ENCODE results near the gene SNX18.
"Not testable (repeated sequence)": the region's sequence is repeated elsewhere in the genome, so short reads cannot be mapped to it uniquely, and the experiment has no call there.

SNX18 gene

DNA sequence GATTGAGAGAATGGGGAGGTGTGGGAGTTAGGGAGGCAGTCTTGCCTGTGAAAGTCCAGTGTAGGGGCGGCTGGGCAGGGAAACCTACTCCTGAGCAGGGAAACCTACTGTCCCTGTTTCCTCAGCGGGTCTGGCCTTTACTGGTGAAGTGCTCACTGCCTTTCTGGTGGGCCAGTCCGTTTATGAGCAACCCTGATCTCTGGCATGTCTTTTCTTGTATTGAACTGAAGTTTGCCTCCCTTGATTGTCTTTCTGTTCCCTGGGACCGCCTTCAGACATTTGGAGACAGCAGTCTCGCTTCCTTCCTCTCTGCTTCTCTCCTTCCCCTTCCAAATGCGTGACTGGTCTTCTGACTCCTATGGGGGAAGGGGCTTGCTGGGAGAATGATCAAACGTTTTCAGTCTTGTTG lies 2.9 kb downstream of the SNX18 start:
- DNase-seq (ENCODE audit: low read depth in 3 of 3) = no peak

DNA sequence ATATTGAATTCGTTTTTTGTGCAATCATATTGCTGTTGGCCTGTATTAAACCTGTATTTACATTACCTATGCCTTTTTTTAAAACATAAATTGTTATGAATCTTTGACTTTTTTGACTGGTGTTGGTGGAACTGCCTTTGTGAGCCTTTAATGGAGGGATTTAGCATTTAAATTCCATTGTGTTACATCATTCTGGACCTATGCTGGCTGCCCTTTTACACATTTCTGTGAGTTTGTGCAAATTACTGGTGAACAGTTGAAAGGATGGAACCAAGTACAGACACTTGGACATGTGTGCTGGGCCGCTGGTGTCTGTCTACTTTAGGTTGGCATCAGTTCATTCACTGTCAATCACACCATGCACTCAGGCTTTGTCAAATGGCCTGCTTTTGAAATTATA lies 3.4 kb downstream of the SNX18 start:
- no peak for DNase-seq (ENCODE audit: low read depth in 3 of 3)

DNA sequence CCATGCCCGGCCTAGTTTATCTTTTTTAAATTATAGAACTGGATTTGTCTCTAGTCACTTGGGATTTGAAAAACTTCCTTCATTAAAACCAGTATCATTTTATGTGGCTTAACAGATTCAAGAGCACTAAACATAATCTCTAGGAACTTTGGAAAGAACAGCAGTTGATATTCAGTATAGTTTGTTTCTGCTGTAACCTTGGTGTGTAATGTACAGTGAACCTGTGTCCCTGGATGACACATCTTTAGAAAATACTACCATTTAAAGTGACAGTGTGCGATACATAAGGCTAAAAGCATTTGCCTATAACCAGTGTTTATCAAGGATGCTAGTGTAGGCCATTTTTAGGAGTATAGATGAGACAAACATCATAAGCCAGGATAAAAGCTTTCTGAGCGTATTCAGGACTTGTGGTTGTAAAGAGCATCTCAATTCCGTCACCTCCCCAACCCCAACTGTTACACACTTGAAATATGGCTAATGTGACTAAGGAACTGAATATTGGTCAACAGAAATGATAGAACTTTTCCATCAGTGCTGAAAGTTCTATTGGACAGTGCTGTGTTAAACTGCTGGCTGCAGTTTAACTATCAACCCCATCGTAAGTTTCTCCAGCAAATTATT lies 4.4 kb downstream of the SNX18 start:
- no peak for DNase-seq (ENCODE audit: low read depth in 3 of 3)

GRCh38 chr5:54523534-54523933 lies 6.0 kb downstream of the SNX18 start:
- no peak for DNase-seq (ENCODE audit: low read depth in 3 of 3)

- no peak for DNase-seq (ENCODE audit: low read depth in 3 of 3)
Observed at GRCh38 chr5:54524082-54524481, 6.5 kb downstream of the SNX18 start.

DNA sequence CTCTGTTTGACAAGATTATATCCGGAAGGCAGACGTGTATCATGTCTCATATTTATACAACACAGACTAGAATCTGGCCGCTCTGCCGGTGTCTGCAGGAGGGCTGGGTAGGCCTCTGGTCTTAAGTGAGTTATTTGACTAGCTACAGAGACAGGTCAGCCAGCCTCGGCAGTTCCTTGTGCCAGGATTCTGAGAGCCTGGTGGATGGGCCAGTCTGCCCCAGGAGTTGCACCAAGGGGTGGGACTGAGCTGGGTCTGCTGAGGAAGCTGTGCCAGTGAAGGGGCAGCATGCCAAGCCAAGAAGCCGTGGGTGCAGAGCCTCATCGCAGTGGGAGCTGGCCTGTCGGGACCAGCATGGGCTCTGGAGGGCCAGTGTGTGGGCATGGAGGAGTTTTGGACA lies 7.1 kb downstream of the SNX18 start:
- no peak for DNase-seq (ENCODE audit: low read depth in 3 of 3)

- no peak for DNase-seq (ENCODE audit: low read depth in 3 of 3)
Observed at GRCh38 chr5:54525261-54525660, 7.7 kb downstream of the SNX18 start.

- DNase-seq (ENCODE audit: low read depth in 3 of 3) = no peak
Observed at GRCh38 chr5:54525692-54526091, 8.1 kb downstream of the SNX18 start.

GRCh38 chr5:54526604-54527288 lies 9.2 kb downstream of the SNX18 start:
- no peak for DNase-seq (ENCODE audit: low read depth in 3 of 3)

DNA sequence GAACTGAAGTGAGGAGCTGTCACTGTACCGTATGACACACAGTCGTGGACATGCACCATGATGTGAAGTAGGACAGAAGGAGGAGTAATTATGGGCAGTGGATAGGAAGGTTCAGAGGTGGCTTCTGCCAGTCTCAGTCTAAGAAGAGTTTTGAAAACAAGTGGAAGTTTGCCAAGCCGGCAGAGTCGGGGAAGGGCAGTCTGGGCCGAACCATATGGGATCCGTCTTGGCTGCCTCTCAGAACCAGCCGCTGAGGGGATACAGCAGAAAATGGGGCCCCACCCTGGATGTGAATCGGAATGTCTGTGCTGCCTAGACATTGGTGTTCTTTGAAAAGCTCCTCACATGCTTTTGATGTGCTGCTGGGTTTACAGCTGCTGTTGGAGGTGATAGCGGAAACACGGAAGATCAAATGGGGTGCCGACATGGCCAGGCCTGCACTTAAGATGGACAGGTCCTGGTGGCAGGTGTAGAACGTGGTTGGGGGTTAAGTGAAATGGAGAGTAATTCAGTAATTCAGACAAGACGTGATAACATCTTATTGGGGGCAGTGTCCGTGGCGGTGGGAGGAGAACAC lies 11.2 kb downstream of the SNX18 start:
- DNase-seq (ENCODE audit: low read depth in 3 of 3) = no peak

GRCh38 chr5:54529565-54529964 lies 12.0 kb downstream of the SNX18 start:
- DNase-seq (ENCODE audit: low read depth in 3 of 3) = no peak

DNA sequence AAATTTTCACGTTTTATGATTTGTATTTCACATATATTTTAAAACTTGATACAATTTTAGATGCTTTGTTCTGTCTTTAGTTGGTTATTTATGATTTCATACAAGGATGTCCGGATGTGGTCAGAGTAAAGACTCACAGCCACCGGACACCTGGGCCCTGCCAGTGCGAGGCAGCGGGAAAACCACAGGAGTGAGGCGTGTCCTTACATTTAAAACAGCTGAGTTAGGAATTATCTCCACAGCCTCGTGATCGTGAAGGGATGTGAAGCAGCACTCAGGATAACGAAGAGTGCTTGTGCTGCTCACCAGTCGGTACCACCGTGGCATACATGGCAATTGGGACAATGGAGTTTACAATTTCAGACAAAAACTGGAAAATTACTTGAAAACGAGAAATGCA lies 14.0 kb downstream of the SNX18 start:
- no peak for DNase-seq (ENCODE audit: low read depth in 3 of 3)

DNA sequence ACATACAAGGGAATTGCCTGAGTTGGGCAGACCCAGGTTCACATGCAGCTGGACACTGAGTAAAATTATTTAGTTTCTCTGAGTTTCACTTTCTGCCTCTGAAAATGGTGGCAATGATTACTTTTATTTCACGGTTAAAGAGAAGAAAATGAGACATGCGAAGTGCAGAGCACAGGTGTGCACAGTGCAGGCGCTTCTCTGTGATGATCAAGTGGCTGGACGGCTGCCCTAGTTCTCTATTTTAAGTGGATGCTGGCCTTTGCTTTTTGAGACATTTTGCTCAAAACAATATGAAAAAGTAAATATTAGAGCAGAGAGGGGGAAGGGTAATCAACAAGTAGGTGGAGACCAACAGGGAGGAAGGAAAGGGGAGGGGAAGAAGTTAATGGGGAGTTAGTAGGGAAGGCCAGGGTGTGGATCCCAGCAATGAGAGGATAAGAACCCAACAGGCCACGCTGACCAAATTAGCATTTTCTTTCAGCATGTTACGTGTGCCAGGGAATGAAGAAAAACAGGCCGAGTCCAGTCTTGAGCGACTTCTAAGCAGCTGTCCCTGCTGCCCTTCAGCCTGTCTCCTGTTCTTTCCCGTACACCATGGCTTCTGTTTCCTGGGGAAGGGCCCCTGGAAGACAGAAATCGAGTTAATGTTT lies 16.1 kb downstream of the SNX18 start:
- DNase-seq (ENCODE audit: low read depth in 3 of 3) = no peak

GRCh38 chr5:54534191-54535004 lies 16.8 kb downstream of the SNX18 start:
- no peak for DNase-seq (ENCODE audit: low read depth in 3 of 3)

DNA sequence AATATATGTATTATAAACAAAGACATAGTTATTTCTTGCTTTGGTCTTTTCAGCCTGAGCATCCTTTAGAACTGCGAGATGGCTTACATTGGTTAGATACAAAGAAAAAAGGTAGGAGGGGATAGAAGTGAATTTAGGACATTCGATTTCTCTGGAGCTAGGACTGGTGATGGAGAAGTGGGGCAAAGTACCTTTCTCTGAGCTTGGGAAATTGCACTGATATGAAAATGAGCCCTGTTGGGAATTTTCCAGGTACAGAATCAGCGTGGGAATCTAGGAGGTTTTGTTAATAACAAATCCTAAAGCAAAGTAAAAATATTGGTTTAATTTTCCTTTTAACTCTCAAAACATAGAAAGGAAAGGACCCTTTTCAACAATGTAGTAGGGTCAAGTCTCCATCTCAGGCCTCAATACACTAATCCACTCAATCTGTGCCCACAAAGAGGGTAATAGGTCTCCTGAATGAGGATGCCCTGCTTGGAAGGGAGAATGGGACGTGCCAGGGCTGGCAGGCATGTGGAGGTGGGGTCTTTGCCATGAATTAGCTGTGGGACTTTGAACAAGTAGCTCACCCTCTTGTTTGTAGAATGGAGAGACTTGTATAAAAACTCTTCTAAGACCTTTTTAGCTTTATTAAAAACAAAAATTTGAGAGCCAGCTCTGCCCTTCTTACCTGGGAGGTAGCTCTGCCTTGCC lies 17.7 kb downstream of the SNX18 start:
- no peak for DNase-seq (ENCODE audit: low read depth in 3 of 3)

- not testable (repeated sequence) for DNase-seq (ENCODE audit: low read depth in 3 of 3)
Observed at GRCh38 chr5:54536375-54536774, 18.8 kb downstream of the SNX18 start.

DNA sequence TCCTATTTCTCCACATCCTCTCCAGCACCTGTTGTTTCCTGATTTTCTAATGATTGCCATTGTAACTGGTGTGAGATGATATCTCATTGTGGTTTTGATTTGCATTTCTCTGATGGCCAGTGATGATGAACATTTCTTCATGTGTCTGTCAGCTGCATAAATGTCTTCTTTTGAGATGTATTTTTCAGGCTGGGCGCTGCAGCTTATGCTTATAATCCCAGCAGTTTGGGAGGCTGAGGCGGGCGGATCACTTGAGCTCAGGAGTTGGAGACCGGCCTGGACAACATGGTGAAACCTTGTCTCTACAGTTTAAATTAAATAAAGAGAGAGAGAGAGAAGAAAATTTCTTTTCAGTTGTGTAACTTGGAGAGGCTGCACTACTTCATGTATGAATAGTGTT lies 19.3 kb downstream of the SNX18 start:
- not testable (repeated sequence) for DNase-seq (ENCODE audit: low read depth in 3 of 3)

GRCh38 chr5:54537725-54538124 lies 20.2 kb downstream of the SNX18 start:
- DNase-seq (ENCODE audit: low read depth in 3 of 3) = no peak

- DNase-seq (ENCODE audit: low read depth in 3 of 3) = no peak
Observed at GRCh38 chr5:54538156-54538555, 20.6 kb downstream of the SNX18 start.

- no peak for DNase-seq (ENCODE audit: low read depth in 3 of 3)
Observed at GRCh38 chr5:54539001-54539400, 21.4 kb downstream of the SNX18 start.

DNA sequence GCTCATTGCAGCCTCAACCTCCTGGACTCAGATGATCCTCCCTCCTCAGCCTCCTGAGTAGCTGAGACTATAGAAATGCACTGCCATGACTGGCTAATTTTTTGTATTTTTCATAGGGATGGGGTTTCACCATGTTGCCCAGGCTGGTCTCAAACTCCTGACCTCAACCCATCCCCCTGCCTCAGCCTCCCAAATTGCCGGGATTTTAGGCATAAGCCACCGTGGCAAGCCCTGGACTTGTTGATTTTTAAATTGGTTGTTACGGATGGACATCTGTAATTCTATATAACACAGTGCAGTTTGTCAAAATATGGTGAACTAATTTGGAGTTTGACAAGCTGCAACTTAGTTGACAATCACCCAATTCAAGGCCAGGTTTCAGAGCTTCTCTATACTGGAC lies 22.7 kb downstream of the SNX18 start:
- no peak for DNase-seq (ENCODE audit: low read depth in 3 of 3)

All from stimulated activated CD4-positive, alpha-beta T cell treated with anti-CD3 and anti-CD28 coated beads, TNF-alpha, amount 100 ng/mL, for 4 hours (primary cell).